ENCODE results near the gene P4HB.

Gene P4HB

DNA sequence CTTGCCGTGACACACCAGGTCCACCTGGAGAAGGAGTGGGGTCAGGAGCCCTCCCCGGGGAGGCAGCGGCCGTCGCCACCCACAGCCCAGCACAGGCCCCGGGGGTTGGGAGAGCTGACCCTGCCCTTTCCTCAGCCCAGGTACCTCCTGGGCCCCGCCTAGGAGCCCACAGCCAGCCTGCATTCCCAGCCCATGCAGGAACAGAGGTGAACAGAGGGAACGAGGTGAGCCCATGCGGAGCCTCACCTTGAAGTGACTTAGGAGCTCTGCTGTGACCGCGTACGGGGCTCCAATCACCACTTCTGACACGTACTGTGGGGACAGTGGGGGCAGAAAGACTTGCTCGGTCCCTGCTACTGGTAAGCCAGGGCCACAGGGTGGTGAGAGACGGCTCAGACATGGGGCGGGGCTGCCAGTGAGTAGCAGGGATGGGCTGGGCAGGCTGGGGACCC, 45.1 kb upstream of the P4HB start:
- no peak for DNase-seq (ENCODE audit: low read depth)
- TF ChIP-seq, protein P1, sequence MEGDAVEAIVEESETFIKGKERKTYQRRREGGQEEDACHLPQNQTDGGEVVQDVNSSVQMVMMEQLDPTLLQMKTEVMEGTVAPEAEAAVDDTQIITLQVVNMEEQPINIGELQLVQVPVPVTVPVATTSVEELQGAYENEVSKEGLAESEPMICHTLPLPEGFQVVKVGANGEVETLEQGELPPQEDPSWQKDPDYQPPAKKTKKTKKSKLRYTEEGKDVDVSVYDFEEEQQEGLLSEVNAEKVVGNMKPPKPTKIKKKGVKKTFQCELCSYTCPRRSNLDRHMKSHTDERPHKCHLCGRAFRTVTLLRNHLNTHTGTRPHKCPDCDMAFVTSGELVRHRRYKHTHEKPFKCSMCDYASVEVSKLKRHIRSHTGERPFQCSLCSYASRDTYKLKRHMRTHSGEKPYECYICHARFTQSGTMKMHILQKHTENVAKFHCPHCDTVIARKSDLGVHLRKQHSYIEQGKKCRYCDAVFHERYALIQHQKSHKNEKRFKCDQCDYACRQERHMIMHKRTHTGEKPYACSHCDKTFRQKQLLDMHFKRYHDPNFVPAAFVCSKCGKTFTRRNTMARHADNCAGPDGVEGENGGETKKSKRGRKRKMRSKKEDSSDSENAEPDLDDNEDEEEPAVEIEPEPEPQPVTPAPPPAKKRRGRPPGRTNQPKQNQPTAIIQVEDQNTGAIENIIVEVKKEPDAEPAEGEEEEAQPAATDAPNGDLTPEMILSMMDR (IDR thresholded peaks at IDR 0.05; ENCODE audit: low read length, missing control alignments) = no peak
- H3K4me3 ChIP-seq (replicated peaks; ENCODE audit: low read depth, low read length) = no peak overlapping the region

DNA sequence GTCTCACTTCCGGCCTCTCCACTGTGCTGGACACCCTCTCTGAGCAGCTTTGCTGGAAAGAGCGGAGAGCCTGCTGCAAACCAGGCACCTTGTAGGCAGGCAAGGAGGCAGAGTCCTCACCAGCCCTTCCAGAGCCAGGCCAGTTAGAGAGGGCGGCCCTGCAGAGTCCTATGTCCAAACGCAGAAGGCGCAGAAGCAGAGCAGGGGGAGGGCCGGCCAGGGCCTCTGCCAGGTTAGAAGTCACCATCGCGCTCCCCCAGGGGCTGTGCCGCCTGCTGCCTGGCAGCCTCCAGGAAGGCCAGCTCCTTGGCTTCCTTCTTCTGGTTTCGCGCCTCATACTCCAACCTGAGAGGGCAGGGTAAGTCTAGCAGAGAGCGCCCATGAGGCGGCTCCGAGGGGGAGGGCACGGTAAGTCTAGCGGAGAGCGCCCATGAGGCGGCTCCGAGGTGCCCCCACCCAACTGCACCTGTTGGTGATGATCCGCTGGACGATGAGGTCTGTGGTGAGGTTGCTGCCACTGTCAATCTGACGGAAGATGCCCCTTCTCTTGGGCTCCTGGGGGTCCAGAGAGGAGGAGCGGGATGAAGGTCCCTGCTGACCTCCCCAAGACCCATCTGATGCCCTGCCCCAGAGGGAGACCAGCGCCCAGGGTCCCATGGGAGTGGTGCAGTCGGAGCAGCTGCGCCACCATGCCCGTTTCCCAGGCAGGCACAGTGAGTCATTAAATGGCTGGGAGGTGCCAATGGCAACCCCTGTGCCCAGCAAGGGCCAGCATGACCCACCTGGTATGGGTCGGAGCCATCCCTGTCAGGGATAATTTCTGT, 44.5 kb upstream of the P4HB start:
- DNase-seq (ENCODE audit: low read depth) = no peak
- no peak overlapping the region for H3K4me3 ChIP-seq (replicated peaks; ENCODE audit: low read depth, low read length)
- TF ChIP-seq, protein P1 (IDR thresholded peaks at IDR 0.05; ENCODE audit: low read length, missing control alignments) = no peak

DNA sequence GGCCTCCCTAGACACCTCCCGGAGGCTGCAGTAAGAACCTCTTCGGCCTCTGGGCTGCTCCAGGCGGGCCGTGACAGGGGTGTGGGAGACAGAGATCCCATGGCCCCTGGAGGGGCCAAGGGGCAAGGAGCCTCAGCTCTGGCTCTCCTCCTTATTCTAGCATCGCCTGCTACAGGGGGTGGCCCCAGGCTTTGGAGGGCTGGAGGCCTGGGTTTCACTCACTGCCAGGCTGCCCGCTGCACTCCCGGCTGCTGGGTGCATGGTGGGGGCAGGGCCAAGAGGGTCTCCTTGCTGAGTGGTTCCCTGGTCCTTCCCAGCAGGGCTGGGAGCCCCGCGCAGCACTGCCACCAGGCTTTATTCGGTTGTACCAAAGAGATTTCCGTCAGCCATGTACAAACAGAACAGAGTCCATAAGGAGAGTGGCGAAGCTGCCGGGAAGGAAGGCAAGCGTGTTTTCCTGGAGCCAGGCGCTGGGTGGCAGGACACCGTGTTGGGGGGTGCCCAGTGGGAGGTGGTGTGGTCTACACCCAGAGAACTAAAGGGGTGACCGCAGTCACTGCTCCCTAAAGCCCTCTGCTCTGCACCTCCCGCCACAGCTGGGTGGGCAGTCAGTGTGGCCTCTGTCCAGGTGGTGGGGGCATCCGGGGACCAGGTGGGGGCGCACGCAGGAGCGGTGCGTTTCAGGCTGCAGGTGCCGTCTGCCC, 43.7 kb upstream of the P4HB start:
- TF ChIP-seq, protein P1 (IDR thresholded peaks at IDR 0.05; ENCODE audit: low read length, missing control alignments) = no peak
- H3K4me3 ChIP-seq (replicated peaks; ENCODE audit: low read depth, low read length) = no peak overlapping the region
- no peak for DNase-seq (ENCODE audit: low read depth)

DNA sequence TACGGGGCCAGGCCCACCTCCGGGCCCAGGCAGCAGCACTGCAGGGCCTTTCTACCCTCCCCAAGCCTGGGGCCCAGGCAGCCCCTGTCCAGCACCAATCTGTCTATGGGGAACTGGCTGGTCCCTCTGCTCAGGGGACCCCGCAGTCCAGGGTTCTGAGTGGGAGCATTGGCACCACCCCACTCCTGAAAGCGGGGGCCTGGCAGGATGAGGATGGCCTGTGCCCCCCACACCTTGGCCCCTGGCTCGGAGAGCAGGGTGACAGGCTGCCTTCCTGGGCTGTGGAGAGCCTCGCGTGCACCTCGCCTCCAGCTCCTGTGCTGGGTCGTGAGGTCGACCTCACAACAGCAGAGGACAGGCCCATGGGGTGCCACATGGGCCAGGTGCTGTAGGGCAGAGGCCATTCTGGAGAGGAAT, 43.1 kb upstream of the P4HB start:
- H3K4me3 ChIP-seq (replicated peaks; ENCODE audit: low read depth, low read length) = no peak overlapping the region
- no peak for DNase-seq (ENCODE audit: low read depth)
- TF ChIP-seq, protein P1 (IDR thresholded peaks at IDR 0.05; ENCODE audit: low read length, missing control alignments) = no peak

DNA sequence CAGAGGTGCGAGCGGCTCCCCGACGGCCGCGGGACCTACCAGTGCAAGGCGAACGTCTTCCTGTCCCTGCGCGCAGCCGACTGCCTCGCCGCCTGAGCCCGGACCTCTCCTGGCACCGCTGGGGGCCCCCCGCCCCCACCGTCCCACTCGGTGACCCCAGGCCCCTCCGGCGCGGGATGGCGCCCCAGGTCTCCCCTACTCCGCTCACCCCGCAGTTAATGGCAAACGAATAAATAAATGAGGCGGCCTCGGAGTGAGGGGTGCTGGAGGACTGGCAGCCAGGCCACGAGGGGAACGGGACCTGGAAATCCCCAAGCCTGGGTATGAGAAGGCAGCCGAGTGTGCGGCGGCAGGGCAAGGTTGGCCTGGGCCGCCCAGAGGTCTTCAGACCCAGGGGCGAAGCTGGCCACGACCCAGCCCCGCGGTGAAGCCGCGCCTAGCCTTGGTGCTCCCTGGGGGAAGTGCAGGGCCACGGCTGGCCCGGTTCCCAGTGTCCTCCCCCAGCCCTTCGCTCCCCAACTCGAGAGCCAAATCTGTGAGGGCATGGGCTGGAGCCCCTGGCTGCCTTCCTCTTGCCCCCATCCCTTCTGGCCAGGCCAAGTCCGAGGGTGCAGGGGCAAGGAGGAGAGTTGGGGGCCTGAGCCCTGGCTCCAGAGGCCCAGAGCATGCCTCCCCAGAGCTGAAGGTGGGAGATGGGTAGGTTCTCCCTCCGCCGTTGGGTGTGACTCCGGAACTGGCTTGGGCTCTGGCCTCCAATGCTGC, 42.5 kb upstream of the P4HB start:
- DNase-seq (ENCODE audit: low read depth) = no peak
- TF ChIP-seq, protein P1 (IDR thresholded peaks at IDR 0.05; ENCODE audit: low read length, missing control alignments) = no peak
- no peak overlapping the region for H3K4me3 ChIP-seq (replicated peaks; ENCODE audit: low read depth, low read length)

DNA sequence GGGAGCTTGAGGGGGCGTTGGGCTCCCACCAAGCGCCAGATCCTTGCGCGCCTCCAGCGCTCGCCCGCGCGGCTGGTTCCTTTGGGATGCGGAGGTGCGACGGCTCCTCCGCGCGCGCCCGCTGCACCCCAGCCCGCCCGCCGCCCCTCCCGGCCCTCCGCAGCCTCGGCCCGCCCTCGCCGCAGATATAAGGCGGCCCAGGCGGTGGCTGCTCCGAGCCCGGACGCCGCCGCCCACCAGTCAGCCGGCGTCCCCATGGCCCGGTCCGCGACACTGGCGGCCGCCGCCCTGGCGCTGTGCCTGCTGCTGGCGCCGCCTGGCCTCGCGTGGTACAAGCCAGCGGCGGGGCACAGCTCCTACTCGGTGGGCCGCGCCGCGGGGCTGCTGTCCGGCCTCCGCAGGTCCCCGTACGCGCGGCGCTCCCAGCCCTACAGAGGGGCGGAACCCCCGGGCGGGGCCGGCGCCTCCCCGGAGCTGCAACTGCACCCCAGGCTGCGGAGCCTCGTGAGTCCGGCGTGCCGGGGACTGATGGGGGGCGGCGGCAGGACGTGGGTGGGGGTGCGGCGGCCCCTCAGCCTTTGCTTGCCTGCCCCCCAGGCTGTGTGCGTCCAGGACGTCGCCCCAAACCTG, 41.8 kb upstream of the P4HB start, which contains the start of gene NPB:
TSS of gene NPB (plus strand) at position 216 of the 630 bp plus-strand sequence. CDS start at position 256, 40 bp downstream.
- TF ChIP-seq, protein P1 (IDR thresholded peaks at IDR 0.05; ENCODE audit: low read length, missing control alignments) = no peak
- no peak within 1 kb of the TSS for H3K4me3 ChIP-seq (replicated peaks; ENCODE audit: low read depth, low read length)
- no peak for DNase-seq (ENCODE audit: low read depth)
